ENCODE results near the gene MYLIP. TPM values are rescaled to one million over a fixed set of nuclear protein-coding genes. Genes with fewer than 3 reads are reported as not detected.

The MYLIP gene
- total RNA-seq, 1 donor from 2014 or later, result 95.5 TPM

DNA sequence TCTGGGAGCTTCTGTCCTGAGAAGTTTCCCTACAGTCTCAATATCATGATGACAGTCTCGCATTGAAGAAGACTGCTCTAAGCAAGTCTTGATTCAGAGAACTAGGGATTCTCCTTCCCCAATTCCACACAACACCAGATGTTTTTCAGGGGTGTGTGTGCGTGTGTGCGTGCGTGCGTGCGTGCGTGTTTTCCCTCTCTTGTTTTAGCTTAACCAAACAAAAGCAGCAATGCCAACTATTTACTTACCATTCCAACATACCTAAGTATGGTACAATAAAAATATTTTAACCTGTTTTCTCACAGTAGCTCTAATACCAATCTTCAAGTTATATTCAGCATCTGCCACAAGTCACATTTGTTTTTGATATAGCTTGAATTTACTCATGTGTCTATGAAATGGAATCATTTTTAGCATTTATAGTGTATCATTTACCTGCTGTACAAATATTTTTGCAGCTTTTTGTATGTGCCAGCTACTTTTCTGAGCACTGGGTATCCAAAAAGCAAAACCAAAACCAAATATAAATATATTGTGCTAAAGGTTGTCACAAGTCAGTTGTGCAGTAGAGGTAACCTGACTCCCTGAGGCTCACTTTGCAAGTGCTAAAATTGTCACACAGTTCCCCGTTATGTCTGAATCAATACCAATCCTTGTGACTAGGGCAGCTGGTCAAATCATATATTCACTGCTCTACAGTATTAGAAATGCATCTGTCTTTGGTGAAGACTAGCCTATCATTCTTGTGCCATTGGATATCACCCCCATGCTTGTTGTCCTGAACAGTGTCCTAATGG lies 21.7 kb upstream of the MYLIP start:
- peak overlapping the region; percentile 67 for H3K27ac ChIP-seq (ENCODE audit: low read depth, low read length)
- peaks cover 47 to 52% (median 50%) of the 10 kb centered on the region in 3 donors for H3K4me1 ChIP-seq (ENCODE audit: control insufficient read depth in 3 of 3, insufficient read depth in 3 of 3, low read length in 3 of 3)
- no peaks in the 10 kb centered on the region for H3K36me3 ChIP-seq (ENCODE audit: control insufficient read depth in 3 of 3, insufficient read depth in 3 of 3, low read length in 3 of 3)
- peak overlapping the region in 2 of 3 donors; percentile 41 to 43 for H3K9ac ChIP-seq (ENCODE audit: low read depth in 1 of 3, low read length in 3 of 3)
- peak overlapping the region in 2 of 3 donors; percentile 10 to 34 for H3K4me3 ChIP-seq (ENCODE audit: low read length in 3 of 3)
- no peaks in the 10 kb centered on the region for H3K27me3 ChIP-seq (ENCODE audit: control insufficient read depth in 3 of 3, insufficient read depth in 3 of 3, low read length in 3 of 3)
- no peaks in the 10 kb centered on the region for H3K9me3 ChIP-seq (ENCODE audit: control insufficient read depth in 3 of 3, low read length in 3 of 3)

DNA sequence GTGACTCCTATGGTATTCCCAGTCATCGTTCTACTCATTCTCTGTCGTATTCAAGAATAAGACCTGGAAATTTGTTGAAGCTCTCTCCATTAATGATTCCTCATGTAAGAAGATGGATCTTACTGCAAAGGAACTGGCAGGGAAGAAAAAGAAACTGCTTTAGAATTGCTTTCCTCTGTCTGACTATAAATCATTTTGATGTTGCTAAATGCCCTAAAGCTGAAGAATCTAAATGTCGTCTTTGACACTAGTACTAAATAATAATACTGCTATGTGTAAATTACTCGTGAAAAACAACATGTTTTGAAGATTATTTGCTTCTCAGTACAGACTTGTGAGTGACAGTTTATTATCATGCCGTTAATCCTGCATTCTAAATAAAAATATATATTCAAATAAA lies 20.5 kb upstream of the MYLIP start:
- H3K9me3 ChIP-seq (ENCODE audit: control insufficient read depth in 3 of 3, low read length in 3 of 3), result no peaks in the 10 kb centered on the region
- peak overlapping the region; percentile 67 for H3K27ac ChIP-seq (ENCODE audit: low read depth, low read length)
- H3K36me3 ChIP-seq (ENCODE audit: control insufficient read depth in 3 of 3, insufficient read depth in 3 of 3, low read length in 3 of 3), result no peaks in the 10 kb centered on the region
- H3K9ac ChIP-seq (ENCODE audit: low read depth in 1 of 3, low read length in 3 of 3), result no peak overlapping the region
- H3K4me3 ChIP-seq (ENCODE audit: low read length in 3 of 3), result no peak overlapping the region
- no peaks in the 10 kb centered on the region for H3K27me3 ChIP-seq (ENCODE audit: control insufficient read depth in 3 of 3, insufficient read depth in 3 of 3, low read length in 3 of 3)
- peaks cover 47 to 51% (median 50%) of the 10 kb centered on the region in 3 donors for H3K4me1 ChIP-seq (ENCODE audit: control insufficient read depth in 3 of 3, insufficient read depth in 3 of 3, low read length in 3 of 3)

DNA sequence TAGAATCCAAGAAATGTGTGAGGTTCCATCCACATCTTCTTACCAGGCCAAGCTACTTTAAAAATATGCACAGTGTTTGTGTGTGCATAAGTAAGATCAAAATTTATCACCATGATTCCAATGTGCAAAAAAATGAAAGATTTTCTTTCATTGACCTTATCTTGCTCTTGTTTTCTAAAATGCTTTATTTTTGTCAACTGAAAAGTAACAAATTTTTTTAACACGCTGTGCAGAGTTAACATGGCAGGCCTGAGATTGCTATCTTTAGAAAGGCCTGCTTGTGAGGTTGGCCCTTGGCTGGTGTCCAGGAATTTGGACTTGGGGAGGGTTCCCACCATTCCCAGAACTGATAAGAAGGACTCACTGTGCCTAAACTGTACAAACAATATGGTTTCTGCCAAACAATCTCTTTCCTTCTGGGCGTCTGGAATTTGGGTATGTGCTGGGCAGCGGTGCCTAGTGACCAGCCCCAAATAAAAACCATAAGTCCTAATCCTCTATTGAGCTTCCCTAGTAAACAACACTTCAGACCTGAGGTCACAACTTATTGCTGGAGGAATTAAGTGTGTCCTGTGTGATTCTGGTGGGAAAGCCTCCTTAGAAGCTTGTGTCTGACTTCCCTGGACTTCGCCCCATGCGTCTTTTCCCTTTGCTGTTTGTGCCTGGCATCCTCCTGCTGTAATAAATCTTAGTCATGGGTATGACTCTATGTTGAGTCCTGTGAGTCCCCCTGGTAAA lies 19.8 kb upstream of the MYLIP start:
- no peaks in the 10 kb centered on the region for H3K27me3 ChIP-seq (ENCODE audit: control insufficient read depth in 3 of 3, insufficient read depth in 3 of 3, low read length in 3 of 3)
- H3K4me1 ChIP-seq (ENCODE audit: control insufficient read depth in 3 of 3, insufficient read depth in 3 of 3, low read length in 3 of 3), result peaks cover 43 to 47% (median 46%) of the 10 kb centered on the region in 3 donors
- peak overlapping the region in 1 of 3 donors; percentile 36 for H3K4me3 ChIP-seq (ENCODE audit: low read length in 3 of 3)
- no peaks in the 10 kb centered on the region for H3K9me3 ChIP-seq (ENCODE audit: control insufficient read depth in 3 of 3, low read length in 3 of 3)
- peak overlapping the region; percentile 65 for H3K27ac ChIP-seq (ENCODE audit: low read depth, low read length)
- H3K9ac ChIP-seq (ENCODE audit: low read depth in 1 of 3, low read length in 3 of 3), result peak overlapping the region in 2 of 3 donors; percentile 54 to 62
- H3K36me3 ChIP-seq (ENCODE audit: control insufficient read depth in 3 of 3, insufficient read depth in 3 of 3, low read length in 3 of 3), result no peaks in the 10 kb centered on the region

DNA sequence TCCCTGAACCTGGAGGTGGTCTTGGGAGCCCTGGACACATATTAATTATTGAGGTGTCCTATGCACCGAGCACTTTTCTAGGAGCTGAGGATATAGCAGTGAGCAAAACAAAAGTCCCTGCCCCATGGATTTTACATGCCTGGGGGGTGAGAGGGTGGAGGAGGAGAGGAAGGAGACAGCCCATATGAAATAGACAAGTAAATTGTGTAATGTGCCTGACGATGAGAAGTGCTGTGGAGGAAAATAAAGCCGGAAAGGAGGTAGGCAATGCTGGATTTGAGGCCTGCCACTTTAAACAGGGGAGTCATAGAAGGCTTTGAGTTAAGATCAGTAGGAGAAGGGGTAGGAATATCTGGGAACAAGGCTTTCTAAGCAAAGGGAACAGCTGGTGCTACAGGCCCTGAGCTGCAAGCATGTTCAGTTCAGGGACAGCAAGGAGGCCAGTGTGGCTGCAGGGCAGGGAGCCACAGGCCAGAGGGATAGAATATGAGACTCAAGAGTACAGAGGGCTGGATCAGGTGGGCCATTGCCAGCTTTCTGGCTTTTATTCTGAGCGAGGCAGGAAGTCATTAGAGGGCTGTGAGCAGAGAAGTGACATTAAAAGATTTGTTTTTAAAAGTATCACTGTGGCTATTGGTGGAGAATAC lies 19.1 kb upstream of the MYLIP start:
- peak overlapping the region; percentile 65 for H3K27ac ChIP-seq (ENCODE audit: low read depth, low read length)

DNA sequence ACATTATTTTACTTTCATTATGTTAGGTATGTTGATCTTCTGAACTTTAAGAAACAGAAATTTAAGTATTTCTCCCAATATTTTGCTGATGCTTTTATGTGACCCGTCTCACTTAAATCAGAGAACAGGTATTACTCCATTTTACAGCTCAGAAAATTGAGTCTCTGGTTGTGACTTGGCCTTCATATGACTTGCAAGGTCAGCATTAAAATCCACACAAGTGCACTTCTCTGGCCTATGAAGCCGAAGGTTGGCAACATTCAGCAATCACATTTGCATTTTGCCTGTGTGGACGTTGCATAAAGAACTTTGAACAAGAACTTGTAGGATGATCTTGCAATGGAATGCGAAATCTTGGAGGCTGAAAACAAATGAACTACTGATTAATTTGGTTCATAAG lies 10.1 kb upstream of the MYLIP start:
- Histone ChIP-seq H3K4me3 (ENCODE audit: low read length in 3 of 3) (no peak overlapping the region), H3K4me1 (ENCODE audit: control insufficient read depth in 3 of 3, insufficient read depth in 3 of 3, low read length in 3 of 3) (peaks cover 0 to 3% (median 0%) of the 10 kb centered on the region in 3 donors), H3K36me3 (ENCODE audit: control insufficient read depth in 3 of 3, insufficient read depth in 3 of 3, low read length in 3 of 3) (no peaks in the 10 kb centered on the region), H3K9ac (ENCODE audit: low read depth in 1 of 3, low read length in 3 of 3) (no peak overlapping the region), H3K9me3 (ENCODE audit: control insufficient read depth in 3 of 3, low read length in 3 of 3) (no peaks in the 10 kb centered on the region), H3K27me3 (ENCODE audit: control insufficient read depth in 3 of 3, insufficient read depth in 3 of 3, low read length in 3 of 3) (no peaks in the 10 kb centered on the region), H3K27ac (ENCODE audit: low read depth, low read length) (no peak overlapping the region)

More for the DNA sequence above, 19.1 kb upstream of the MYLIP start:
- Histone ChIP-seq H3K27me3 (ENCODE audit: control insufficient read depth in 3 of 3, insufficient read depth in 3 of 3, low read length in 3 of 3) (no peaks in the 10 kb centered on the region), H3K4me1 (ENCODE audit: control insufficient read depth in 3 of 3, insufficient read depth in 3 of 3, low read length in 3 of 3) (peaks cover 36 to 40% (median 39%) of the 10 kb centered on the region in 3 donors), H3K9ac (ENCODE audit: low read depth in 1 of 3, low read length in 3 of 3) (peak overlapping the region; percentile 2 to 54 (median 16)), H3K9me3 (ENCODE audit: control insufficient read depth in 3 of 3, low read length in 3 of 3) (no peaks in the 10 kb centered on the region), H3K36me3 (ENCODE audit: control insufficient read depth in 3 of 3, insufficient read depth in 3 of 3, low read length in 3 of 3) (no peaks in the 10 kb centered on the region), H3K4me3 (ENCODE audit: low read length in 3 of 3) (peak overlapping the region in 1 of 3 donors; percentile 36)

DNA sequence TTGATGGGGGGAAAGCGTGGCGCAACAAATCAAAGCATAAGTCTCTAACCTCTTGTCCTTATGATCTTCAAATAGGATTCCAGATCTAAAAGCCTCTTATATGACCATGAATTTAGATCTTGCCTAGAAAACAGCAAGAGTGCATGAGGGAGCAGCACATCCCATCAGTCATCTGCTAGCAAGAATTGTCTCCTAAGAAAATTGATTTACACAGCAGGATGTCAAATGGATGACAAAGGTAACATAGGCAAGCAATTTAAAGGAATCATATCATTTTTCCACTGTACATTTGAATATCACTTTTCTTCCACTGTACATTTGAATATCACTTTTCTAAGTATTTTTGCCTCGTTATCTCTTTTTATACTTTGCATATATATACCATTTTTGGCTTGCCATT lies 7.5 kb upstream of the MYLIP start:
- Histone ChIP-seq H3K4me1 (ENCODE audit: control insufficient read depth in 3 of 3, insufficient read depth in 3 of 3, low read length in 3 of 3) (peaks cover 9 to 11% (median 9%) of the 10 kb centered on the region in 3 donors), H3K9me3 (ENCODE audit: control insufficient read depth in 3 of 3, low read length in 3 of 3) (no peaks in the 10 kb centered on the region), H3K27ac (ENCODE audit: low read depth, low read length) (no peak overlapping the region), H3K9ac (ENCODE audit: low read depth in 1 of 3, low read length in 3 of 3) (no peak overlapping the region), H3K36me3 (ENCODE audit: control insufficient read depth in 3 of 3, insufficient read depth in 3 of 3, low read length in 3 of 3) (no peaks in the 10 kb centered on the region), H3K27me3 (ENCODE audit: control insufficient read depth in 3 of 3, insufficient read depth in 3 of 3, low read length in 3 of 3) (no peaks in the 10 kb centered on the region), H3K4me3 (ENCODE audit: low read length in 3 of 3) (no peak overlapping the region)

DNA sequence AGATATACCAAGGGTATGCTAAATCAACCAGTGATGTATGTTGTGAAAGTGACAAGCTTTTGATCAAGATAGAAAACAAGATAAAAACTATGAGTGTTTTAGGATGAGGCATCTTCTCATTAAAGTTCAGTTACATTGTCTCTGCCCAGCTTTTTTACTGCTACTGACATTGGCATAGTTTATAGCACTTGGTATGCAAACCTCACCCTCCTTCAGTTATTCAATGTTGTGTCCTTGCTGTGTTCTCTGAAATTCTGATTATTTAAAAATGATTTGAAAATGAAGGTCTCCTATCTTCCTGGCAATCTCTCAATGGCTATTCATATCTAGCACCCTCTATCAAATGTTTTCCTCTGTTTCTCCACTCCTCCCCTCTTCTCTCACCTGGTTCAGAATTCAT lies 6.7 kb upstream of the MYLIP start:
- Histone ChIP-seq H3K4me3 (ENCODE audit: low read length in 3 of 3) (no peak overlapping the region), H3K4me1 (ENCODE audit: control insufficient read depth in 3 of 3, insufficient read depth in 3 of 3, low read length in 3 of 3) (peaks cover 11 to 15% (median 11%) of the 10 kb centered on the region in 3 donors), H3K27ac (ENCODE audit: low read depth, low read length) (no peak overlapping the region), H3K36me3 (ENCODE audit: control insufficient read depth in 3 of 3, insufficient read depth in 3 of 3, low read length in 3 of 3) (no peaks in the 10 kb centered on the region), H3K9me3 (ENCODE audit: control insufficient read depth in 3 of 3, low read length in 3 of 3) (no peaks in the 10 kb centered on the region), H3K9ac (ENCODE audit: low read depth in 1 of 3, low read length in 3 of 3) (no peak overlapping the region), H3K27me3 (ENCODE audit: control insufficient read depth in 3 of 3, insufficient read depth in 3 of 3, low read length in 3 of 3) (no peaks in the 10 kb centered on the region)

DNA sequence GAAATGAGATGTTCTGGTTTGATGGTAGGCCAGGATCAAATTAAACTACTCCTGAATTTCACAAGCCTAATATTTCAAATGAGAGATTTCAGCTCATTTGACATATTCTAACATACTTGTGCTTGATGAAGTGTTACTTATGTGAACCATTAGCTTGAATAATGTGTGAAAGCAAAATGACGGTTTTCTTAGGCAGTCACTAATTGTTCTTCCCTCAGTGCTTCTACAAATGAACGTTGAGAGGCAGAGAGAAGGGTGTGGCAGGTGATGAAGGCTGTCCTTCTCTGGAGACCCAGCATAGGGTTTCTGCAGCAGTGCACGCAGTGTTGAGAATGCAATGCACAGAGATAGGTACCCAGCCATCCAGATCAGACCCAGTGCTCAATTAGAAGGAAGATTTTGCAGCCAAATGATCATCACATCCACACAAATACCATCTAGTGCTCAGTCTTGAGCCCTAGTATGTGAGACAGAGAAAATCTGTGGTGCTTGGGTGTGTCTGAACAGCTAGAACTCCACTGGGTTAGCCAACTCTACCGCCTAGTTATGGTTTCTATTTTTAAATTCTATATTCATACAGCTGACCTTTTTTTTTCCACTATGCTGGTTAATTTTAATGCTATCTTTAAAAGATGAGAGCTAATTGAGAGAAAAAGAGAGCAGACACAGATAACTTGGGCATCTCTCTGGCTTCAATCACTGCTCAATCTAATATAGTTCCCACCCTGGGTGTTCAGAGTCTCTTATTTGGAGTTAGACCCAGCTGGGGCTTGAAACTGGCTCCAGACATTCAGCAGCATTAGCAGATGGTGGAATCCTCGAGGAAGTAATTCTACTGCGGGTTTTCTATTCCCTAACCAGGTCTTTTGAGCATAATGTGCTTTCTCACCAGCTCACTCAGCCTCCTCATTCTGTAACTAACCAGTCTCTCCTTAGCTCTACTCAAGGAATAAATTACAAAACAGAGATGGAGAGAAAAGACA lies 4.4 kb upstream of the MYLIP start:
- peak overlapping the region; percentile 61 for H3K27ac ChIP-seq (ENCODE audit: low read depth, low read length)

DNA sequence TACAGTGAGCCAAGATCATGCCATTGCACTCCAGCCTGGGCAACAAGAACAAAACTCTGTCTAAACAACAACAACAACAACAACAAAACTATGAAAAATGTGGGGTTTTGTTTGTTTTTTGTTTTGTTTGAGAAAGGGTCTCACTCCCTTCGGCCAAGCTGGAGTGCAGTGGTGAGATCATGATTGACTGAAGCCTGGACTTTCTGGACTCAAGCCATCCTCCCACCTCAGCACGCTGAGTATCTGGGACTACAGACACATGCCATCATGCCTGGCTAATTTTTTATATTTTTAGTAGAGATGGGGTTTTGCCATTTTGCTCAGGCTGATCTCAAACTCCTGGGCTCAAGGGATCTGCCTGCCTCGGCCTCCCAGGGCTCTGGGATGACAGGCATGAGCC lies 2.8 kb upstream of the MYLIP start:
- Histone ChIP-seq H3K4me1 (ENCODE audit: control insufficient read depth in 3 of 3, insufficient read depth in 3 of 3, low read length in 3 of 3) (peaks cover 9 to 26% (median 11%) of the 10 kb centered on the region in 3 donors), H3K4me3 (ENCODE audit: low read length in 3 of 3) (no peak overlapping the region), H3K9ac (ENCODE audit: low read depth in 1 of 3, low read length in 3 of 3) (no peak overlapping the region), H3K9me3 (ENCODE audit: control insufficient read depth in 3 of 3, low read length in 3 of 3) (no peaks in the 10 kb centered on the region), H3K27ac (ENCODE audit: low read depth, low read length) (peak overlapping the region; percentile 5), H3K27me3 (ENCODE audit: control insufficient read depth in 3 of 3, insufficient read depth in 3 of 3, low read length in 3 of 3) (no peaks in the 10 kb centered on the region), H3K36me3 (ENCODE audit: control insufficient read depth in 3 of 3, insufficient read depth in 3 of 3, low read length in 3 of 3) (no peaks in the 10 kb centered on the region)

More for the DNA sequence above, 4.4 kb upstream of the MYLIP start:
- Histone ChIP-seq H3K4me1 (ENCODE audit: control insufficient read depth in 3 of 3, insufficient read depth in 3 of 3, low read length in 3 of 3) (peaks cover 11 to 26% (median 11%) of the 10 kb centered on the region in 3 donors), H3K9me3 (ENCODE audit: control insufficient read depth in 3 of 3, low read length in 3 of 3) (no peaks in the 10 kb centered on the region), H3K27me3 (ENCODE audit: control insufficient read depth in 3 of 3, insufficient read depth in 3 of 3, low read length in 3 of 3) (no peaks in the 10 kb centered on the region), H3K36me3 (ENCODE audit: control insufficient read depth in 3 of 3, insufficient read depth in 3 of 3, low read length in 3 of 3) (no peaks in the 10 kb centered on the region), H3K9ac (ENCODE audit: low read depth in 1 of 3, low read length in 3 of 3) (peak overlapping the region in 2 of 3 donors; percentile 11 to 41), H3K4me3 (ENCODE audit: low read length in 3 of 3) (peak overlapping the region in 1 of 3 donors; percentile 1)
